Common myeloid progenitor, CD34-positive (primary cell): ENCODE measurements around the gene KCNK2.

Source experiments
- CTCF ChIA-PET: fragments of 350-600 bp; sonication (Branson Sonifier 250); formaldehyde crosslinking; loops from one replicate; lab custom pipeline; 2021; ENCODE audit warnings: antibody characterized with exemption; lab: Charles Lee
- POLR2A ChIA-PET: fragments of 350-600 bp; sonication (Branson Sonifier 250); formaldehyde crosslinking; loops from one replicate; lab custom pipeline; 2021; ENCODE audit warnings: antibody characterized with exemption; lab: Charles Lee
- DNase-seq, 3 donors: peaks; one replicate each; pipeline versions ENCODE4 v3.0.0 to v3.0.0-alpha.2; 2013
- H3K27ac ChIP-seq, 2 experiments: 1 replicate in 1 of 2; 2 replicates in 1 of 2; pipeline ENCODE4 v1.7.0; 2013; ENCODE audit warnings: inconsistent platforms in 2 of 2, low read length in 2 of 2, mild to moderate bottlenecking in 2 of 2, low read depth in 1 of 2, moderate library complexity in 1 of 2; ENCODE audit not compliant: severe bottlenecking in 2 of 2, insufficient read depth in 1 of 2, poor library complexity in 1 of 2
- H3K27me3 ChIP-seq, 5 experiments: replicated peaks in 2 of 5; 1 replicate in 3 of 5; 2 replicates in 2 of 5; pipeline versions ENCODE4 v1.6.1 to v1.7.0; 2013; ENCODE audit warnings: low read length in 4 of 5, mild to moderate bottlenecking in 2 of 5, moderate library complexity in 2 of 5, inconsistent platforms in 1 of 5; ENCODE audit not compliant: insufficient read depth in 5 of 5, control insufficient read depth in 4 of 5
- H3K36me3 ChIP-seq, 4 experiments: 1 replicate in 2 of 4; 2 replicates in 2 of 4; pipeline versions ENCODE4 v1.6.1 to v1.7.0; 2013; ENCODE audit warnings: low read length in 3 of 4, control low read depth in 1 of 4, mild to moderate bottlenecking in 1 of 4; ENCODE audit not compliant: control insufficient read depth in 4 of 4, insufficient read depth in 4 of 4
- H3K4me1 ChIP-seq, 4 experiments: 1 replicate in 3 of 4; 2 replicates in 1 of 4; pipeline versions ENCODE4 v1.6.1 to v1.7.1; 2013; ENCODE audit warnings: low read length in 3 of 4, mild to moderate bottlenecking in 3 of 4, control low read depth in 1 of 4, inconsistent platforms in 1 of 4, moderate library complexity in 1 of 4; ENCODE audit not compliant: control insufficient read depth in 4 of 4, insufficient read depth in 4 of 4; ENCODE audit errors: control extremely low read depth in 1 of 4
- H3K4me3 ChIP-seq, 7 experiments: 1 replicate in 4 of 7; 2 replicates in 3 of 7; pipeline versions ENCODE4 v1.5.1 to v1.7.0; 2013; ENCODE audit warnings: mild to moderate bottlenecking in 7 of 7, low read length in 6 of 7, moderate library complexity in 6 of 7, inconsistent platforms in 2 of 7, low read depth in 2 of 7, control low read depth in 1 of 7; ENCODE audit not compliant: insufficient read depth in 4 of 7, control insufficient read depth in 1 of 7; ENCODE audit errors: extremely low read depth in 1 of 7
- H3K9me3 ChIP-seq, 5 experiments: 1 replicate in 4 of 5; 2 replicates in 1 of 5; pipeline versions ENCODE4 v1.6.1 to v1.7.1; 2013; ENCODE audit warnings: low read length in 4 of 5, mild to moderate bottlenecking in 2 of 5, inconsistent platforms in 1 of 5, low read depth in 1 of 5, moderate library complexity in 1 of 5; ENCODE audit not compliant: control insufficient read depth in 4 of 5, insufficient read depth in 2 of 5; ENCODE audit errors: control extremely low read depth in 1 of 5
- WGBS: methylation state at CpG from one replicate; pipeline ENCODE4 v1.1.5; 2013; ENCODE audit not compliant: insufficient coverage; 5-methylcytosine and 5-hydroxymethylcytosine counted together

The KCNK2 gene

GRCh38 chr1:215095524-215095923 is 13.0 kb downstream of the KCNK2 start:
- ChIA-PET CTCF (no interaction called here), POLR2A (no interaction called here)
- 92% methylated on average over 4 of the region's 5 CpGs for WGBS
- Histone ChIP-seq H3K4me1 (no peaks in the 10 kb centered on the region), H3K9me3 (no peaks in the 10 kb centered on the region), H3K4me3 (no peak overlapping the region), H3K36me3 (no peaks in the 10 kb centered on the region), H3K27ac (no peak overlapping the region), H3K27me3 (peaks cover 0 to 2% (median 0%) of the 10 kb centered on the region in 5 experiments)
- DNase-seq, result no peak

- DNase-seq, result no peak
- no peak overlapping the region for H3K4me3 ChIP-seq
- no peaks in the 10 kb centered on the region for H3K4me1 ChIP-seq
- 83% methylated on average over 2 of the region's 3 CpGs for WGBS
- H3K27me3 ChIP-seq, result peaks cover 0 to 2% (median 0%) of the 10 kb centered on the region in 5 experiments
- ChIA-PET CTCF (no interaction called here), POLR2A (no interaction called here)
- H3K27ac ChIP-seq, result no peak overlapping the region
- peaks cover 0 to 1% (median 0%) of the 10 kb centered on the region in 5 experiments for H3K9me3 ChIP-seq
- H3K36me3 ChIP-seq, result no peaks in the 10 kb centered on the region
Observed at GRCh38 chr1:215101511-215101910, 19.0 kb downstream of the KCNK2 start.

DNA sequence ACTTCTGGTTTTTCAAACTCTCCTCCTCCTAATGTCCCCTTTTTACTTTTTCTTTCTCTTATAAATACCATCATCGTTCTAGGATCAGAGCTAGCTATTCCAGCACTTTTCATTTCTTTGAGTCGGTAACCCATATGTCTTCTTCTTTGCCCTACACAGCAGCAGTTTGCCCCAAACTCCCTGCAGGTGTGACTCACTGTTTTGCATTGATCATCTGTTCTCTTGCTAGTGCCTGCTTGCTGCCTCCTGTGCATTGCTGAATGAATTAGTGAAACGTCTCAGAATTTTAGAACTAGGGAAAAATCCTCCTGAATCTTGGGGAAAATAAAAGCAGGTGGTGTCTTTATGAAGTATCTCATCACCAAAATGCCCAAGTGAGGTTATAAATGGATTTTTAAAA is 21.7 kb downstream of the KCNK2 start:
- ChIA-PET POLR2A (no interaction called here), CTCF (no interaction called here)
- Histone ChIP-seq H3K27ac (no peak overlapping the region), H3K27me3 (peaks cover 0 to 2% (median 0%) of the 10 kb centered on the region in 5 experiments), H3K4me1 (no peaks in the 10 kb centered on the region), H3K9me3 (peaks cover 0 to 1% (median 0%) of the 10 kb centered on the region in 5 experiments), H3K4me3 (no peak overlapping the region), H3K36me3 (no peaks in the 10 kb centered on the region)
- 69% methylated on average over 2 of the region's 3 CpGs for WGBS
- no peak for DNase-seq

DNA sequence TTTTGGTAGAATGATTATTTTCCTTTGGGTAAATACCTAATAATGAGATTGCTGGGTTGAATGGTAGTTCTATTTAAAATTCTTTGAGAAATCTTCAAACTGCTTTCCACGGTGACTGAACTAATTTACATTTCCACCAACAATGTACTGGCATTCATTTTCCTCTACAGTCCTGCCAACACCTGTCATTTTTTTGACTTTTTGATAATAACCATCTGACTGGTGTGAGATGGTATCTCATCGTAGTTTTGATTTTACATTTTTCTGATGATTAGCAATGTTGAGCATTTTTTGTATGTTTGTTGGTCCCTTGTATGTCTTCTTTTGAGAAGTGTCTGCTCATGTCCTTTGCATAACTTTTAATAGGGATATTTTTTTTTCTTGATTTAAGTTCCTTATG is 23.5 kb downstream of the KCNK2 start:
- no CpG with 5 or more reads among the region's 2 CpGs for WGBS
- no peak overlapping the region for H3K4me3 ChIP-seq
- ChIA-PET POLR2A (no interaction called here), CTCF (no interaction called here)
- no peak overlapping the region for H3K27ac ChIP-seq
- no peaks in the 10 kb centered on the region for H3K4me1 ChIP-seq
- H3K27me3 ChIP-seq, result peaks cover 0 to 2% (median 0%) of the 10 kb centered on the region in 5 experiments
- DNase-seq, result no peak
- H3K36me3 ChIP-seq, result no peaks in the 10 kb centered on the region
- H3K9me3 ChIP-seq, result peaks cover 0 to 1% (median 0%) of the 10 kb centered on the region in 5 experiments

GRCh38 chr1:215109171-215109570 is 26.6 kb downstream of the KCNK2 start:
- no peak overlapping the region for H3K27ac ChIP-seq
- H3K4me3 ChIP-seq, result no peak overlapping the region
- no peak for DNase-seq
- H3K36me3 ChIP-seq, result no peaks in the 10 kb centered on the region
- POLR2A ChIA-PET, result no interaction called here
- no CpG with 5 or more reads among the region's 5 CpGs for WGBS
- CTCF ChIA-PET, result no interaction called here
- H3K27me3 ChIP-seq, result peaks cover 0 to 2% (median 0%) of the 10 kb centered on the region in 5 experiments
- H3K4me1 ChIP-seq, result no peaks in the 10 kb centered on the region
- H3K9me3 ChIP-seq, result peaks cover 0 to 1% (median 0%) of the 10 kb centered on the region in 5 experiments

DNA sequence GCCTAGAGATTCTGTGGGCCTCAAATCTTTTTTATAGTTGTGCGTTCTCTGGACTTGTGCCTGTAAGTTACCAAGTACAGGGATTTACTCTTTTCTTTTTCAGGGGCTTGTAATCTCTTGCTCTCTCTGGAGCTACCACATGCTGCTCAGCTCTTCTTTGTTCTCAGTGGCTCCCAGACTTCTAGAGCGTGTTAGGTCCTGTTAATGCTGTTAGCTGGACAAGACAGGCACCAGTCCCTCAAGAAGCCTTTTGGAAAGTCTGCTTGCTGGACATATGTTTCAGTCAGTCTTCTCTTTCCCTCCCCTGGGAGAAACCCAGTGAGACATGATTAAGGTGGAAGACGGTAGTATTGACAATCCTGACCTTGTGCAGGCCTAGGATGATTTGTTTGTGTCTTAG is 29.4 kb downstream of the KCNK2 start:
- H3K9me3 ChIP-seq, result no peaks in the 10 kb centered on the region
- CTCF ChIA-PET, result no interaction called here
- H3K27me3 ChIP-seq, result no peaks in the 10 kb centered on the region
- no peak for DNase-seq
- POLR2A ChIA-PET, result no interaction called here
- H3K4me3 ChIP-seq, result no peak overlapping the region
- WGBS, result 86% methylated on average over 2 of the region's 3 CpGs
- no peaks in the 10 kb centered on the region for H3K36me3 ChIP-seq
- no peaks in the 10 kb centered on the region for H3K4me1 ChIP-seq
- no peak overlapping the region for H3K27ac ChIP-seq

GRCh38 chr1:215113776-215114153 is 31.2 kb downstream of the KCNK2 start:
- WGBS, result no CpG with 5 or more reads among the region's 3 CpGs
- POLR2A ChIA-PET, result no interaction called here
- no peak overlapping the region for H3K27ac ChIP-seq

More at GRCh38 chr1:215113776-215114153, 31.2 kb downstream of the KCNK2 start:
- no peaks in the 10 kb centered on the region for H3K4me1 ChIP-seq
- no peak for DNase-seq
- no peak overlapping the region for H3K4me3 ChIP-seq
- no peaks in the 10 kb centered on the region for H3K9me3 ChIP-seq
- no peaks in the 10 kb centered on the region for H3K36me3 ChIP-seq
- peaks cover 0 to 2% (median 0%) of the 10 kb centered on the region in 5 experiments for H3K27me3 ChIP-seq
- CTCF ChIA-PET, result no interaction called here
